HEK293T (cell line): ENCODE measurements around the gene KMT5C.
A peak's percentile ranks its signal among the peaks of the same experiment; 100 is the strongest.

ENCODE experiments used
- CTCF ChIA-PET: fragments of 350-600 bp; formaldehyde crosslinking; extraction: SDS; loops from one replicate; lab custom pipeline; 2021; ENCODE audit warnings: antibody characterized with exemption, inconsistent platforms; lab: Yijun Ruan, JAX
- POLR2A ChIA-PET: fragments of 350-600 bp; formaldehyde crosslinking; extraction: SDS; loops from one replicate; lab custom pipeline; 2020; ENCODE audit warnings: antibody characterized with exemption, inconsistent platforms; lab: Yijun Ruan, JAX
- DNase-seq: peaks from one replicate; pipeline ENCODE4 v3.0.0; 2012; ENCODE audit warnings: mixed read lengths; ENCODE audit errors: extremely low spot score
- ARNT ChIP-seq: fragments of 450-650 bp; IDR thresholded peaks from 2 replicates; pipeline ENCODE4 v1.6.1; 2017; ENCODE audit warnings: mild to moderate bottlenecking
- BHLHE40 ChIP-seq: fragments of 450-650 bp; IDR thresholded peaks from 2 replicates; pipeline ENCODE4 v1.6.1; 2016; ENCODE audit warnings: mild to moderate bottlenecking, moderate library complexity, borderline replicate concordance
- CTBP1 ChIP-seq: fragments of 450-650 bp; IDR thresholded peaks from 2 replicates; pipeline ENCODE4 v1.6.1; 2016; ENCODE audit warnings: borderline replicate concordance
- ELF4 ChIP-seq: fragments of 450-650 bp; IDR thresholded peaks from 2 replicates; pipeline ENCODE4 v1.6.1; 2017; ENCODE audit warnings: antibody characterized with exemption
- FOXA1 ChIP-seq: fragments of 450-650 bp; IDR thresholded peaks from 2 replicates; pipeline ENCODE4 v1.6.1; 2016; ENCODE audit warnings: mild to moderate bottlenecking
- FOXK2 ChIP-seq: fragments of 450-650 bp; IDR thresholded peaks from 2 replicates; pipeline ENCODE4 v1.6.1; 2016; ENCODE audit warnings: mild to moderate bottlenecking
- FOXM1 ChIP-seq: fragments of 450-650 bp; IDR thresholded peaks from 2 replicates; pipeline ENCODE4 v1.6.1; 2017; ENCODE audit warnings: mild to moderate bottlenecking, borderline replicate concordance
- HDGF ChIP-seq: fragments of 450-650 bp; IDR thresholded peaks from 2 replicates; pipeline ENCODE4 v1.6.1; 2017; ENCODE audit warnings: antibody characterized with exemption, borderline replicate concordance
- L3MBTL2 ChIP-seq: fragments of 450-650 bp; conservative IDR thresholded peaks from 2 replicates; pipeline ENCODE4 v1.6.1; 2016; ENCODE audit warnings: mild to moderate bottlenecking
- LEF1 ChIP-seq: fragments of 450-650 bp; IDR thresholded peaks from 2 replicates; pipeline ENCODE4 v1.6.1; 2017; ENCODE audit warnings: mild to moderate bottlenecking, borderline replicate concordance
- NFRKB ChIP-seq: fragments of 450-650 bp; IDR thresholded peaks from 2 replicates; pipeline ENCODE4 v1.6.1; 2016; ENCODE audit warnings: mild to moderate bottlenecking, moderate library complexity
- PKNOX1 ChIP-seq: fragments of 450-650 bp; IDR thresholded peaks from 2 replicates; pipeline ENCODE4 v1.6.1; 2016
- SP1 ChIP-seq: fragments of 450-650 bp; IDR thresholded peaks from 2 replicates; pipeline ENCODE4 v1.6.1; 2017
- SUZ12 ChIP-seq: fragments of 450-650 bp; IDR thresholded peaks from 2 replicates; pipeline ENCODE4 v1.6.1; 2016; ENCODE audit warnings: mild to moderate bottlenecking
- TARDBP ChIP-seq: fragments of 450-650 bp; IDR thresholded peaks from 2 replicates; pipeline ENCODE4 v1.6.1; 2016
- ZNF384 ChIP-seq: fragments of 450-650 bp; IDR thresholded peaks from 2 replicates; pipeline ENCODE4 v1.6.1; 2016

Gene KMT5C

GRCh38 chr19:55314396-55314795 lies 25.3 kb upstream of the KMT5C start:
- CTCF ChIA-PET = no interaction called here
- no peak for TF ChIP-seq ELF4
- no peak for TF ChIP-seq FOXM1
- no peak for TF ChIP-seq ZNF384
- no peak for TF ChIP-seq FOXA1
- TF ChIP-seq BHLHE40 = no peak
- no peak for TF ChIP-seq PKNOX1
- no peak for TF ChIP-seq CTBP1
- TF ChIP-seq FOXK2 = no peak
- TF ChIP-seq ARNT = no peak
- TF ChIP-seq LEF1 = no peak
- POLR2A ChIA-PET = no interaction called here
- no peak for DNase-seq

GRCh38 chr19:55315956-55316525 lies 23.6 kb upstream of the KMT5C start:
- CTCF ChIA-PET = no interaction called here
- POLR2A ChIA-PET = no interaction called here
- no peak for DNase-seq
- TF ChIP-seq NFRKB (no peak), SUZ12 (no peak), FOXA1 (no peak), TARDBP (no peak)

GRCh38 chr19:55316646-55317045 lies 23.0 kb upstream of the KMT5C start:
- POLR2A ChIA-PET = interaction anchor here (0.7 kb wide), 1 partner anchor 23 kb away, joined by 4 read pairs; no protein-coding TSS in a partner anchor
- TF ChIP-seq ARNT (no peak), FOXM1 (no peak), NFRKB (no peak), PKNOX1 (no peak), SP1 (no peak), SUZ12 (no peak), TARDBP (no peak), L3MBTL2 (no peak), FOXA1 (no peak)
- DNase-seq = no peak
- CTCF ChIA-PET = no interaction called here

GRCh38 chr19:55319785-55320184 lies 19.9 kb upstream of the KMT5C start:
- TF ChIP-seq FOXM1 = no peak
- no peak for TF ChIP-seq SP1
- no peak for TF ChIP-seq ELF4
- no peak for TF ChIP-seq LEF1
- TF ChIP-seq ZNF384 = no peak
- no peak for TF ChIP-seq ARNT
- no peak for TF ChIP-seq PKNOX1
- TF ChIP-seq NFRKB = no peak
- peak; percentile 92 for TF ChIP-seq SUZ12
- TF ChIP-seq L3MBTL2 = peak; percentile 81
- TF ChIP-seq TARDBP = no peak
- POLR2A ChIA-PET = interaction anchor here (0.7 kb wide), 1 partner anchor 17 kb away, joined by 3 read pairs; no protein-coding TSS in a partner anchor
- CTCF ChIA-PET = no interaction called here
- peak; percentile 90 for DNase-seq

- POLR2A ChIA-PET = interaction anchor here (1.1 to 3.0 kb wide), 3 partner anchors 18 to 86 kb away, joined by 3 to 13 read pairs (median 7); partner anchors contain the start of genes KMT5C and UBE2S
- TF ChIP-seq ELF4 (no peak), LEF1 (no peak), ZNF384 (no peak), TARDBP (no peak), FOXM1 (no peak), FOXA1 (no peak), PKNOX1 (no peak), HDGF (no peak), ARNT (no peak), SUZ12 (no peak), BHLHE40 (no peak), FOXK2 (no peak)
- DNase-seq = no peak
- CTCF ChIA-PET = interaction anchor here (2.4 kb wide), 1 partner anchor 20 kb away, joined by 11 read pairs; no protein-coding TSS in a partner anchor
These were observed 18.7 kb upstream of the KMT5C start for GRCh38 chr19:55320844-55321419.
